ENCODE data around the gene SMARCA4.

- TF ChIP-seq, protein P1, sequence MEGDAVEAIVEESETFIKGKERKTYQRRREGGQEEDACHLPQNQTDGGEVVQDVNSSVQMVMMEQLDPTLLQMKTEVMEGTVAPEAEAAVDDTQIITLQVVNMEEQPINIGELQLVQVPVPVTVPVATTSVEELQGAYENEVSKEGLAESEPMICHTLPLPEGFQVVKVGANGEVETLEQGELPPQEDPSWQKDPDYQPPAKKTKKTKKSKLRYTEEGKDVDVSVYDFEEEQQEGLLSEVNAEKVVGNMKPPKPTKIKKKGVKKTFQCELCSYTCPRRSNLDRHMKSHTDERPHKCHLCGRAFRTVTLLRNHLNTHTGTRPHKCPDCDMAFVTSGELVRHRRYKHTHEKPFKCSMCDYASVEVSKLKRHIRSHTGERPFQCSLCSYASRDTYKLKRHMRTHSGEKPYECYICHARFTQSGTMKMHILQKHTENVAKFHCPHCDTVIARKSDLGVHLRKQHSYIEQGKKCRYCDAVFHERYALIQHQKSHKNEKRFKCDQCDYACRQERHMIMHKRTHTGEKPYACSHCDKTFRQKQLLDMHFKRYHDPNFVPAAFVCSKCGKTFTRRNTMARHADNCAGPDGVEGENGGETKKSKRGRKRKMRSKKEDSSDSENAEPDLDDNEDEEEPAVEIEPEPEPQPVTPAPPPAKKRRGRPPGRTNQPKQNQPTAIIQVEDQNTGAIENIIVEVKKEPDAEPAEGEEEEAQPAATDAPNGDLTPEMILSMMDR (IDR thresholded peaks at IDR 0.05), result no peak
- TF ChIP-seq POLR2A (IDR thresholded peaks at IDR 0.05), result no peak
Measured at GRCh38 chr19:11033763-11034162, 72.9 kb downstream of the SMARCA4 start.

Data from right lobe of liver (tissue), 4 donors.